GM06990 (cell line): ENCODE measurements around the gene CNN2.
A peak's percentile ranks its signal among the peaks of the same experiment; 100 is the strongest.

Experiments used
- DNase-seq: peaks from one replicate; pipeline ENCODE4 v3.0.0-alpha.2; 2011; ENCODE audit not compliant: insufficient read length; ENCODE audit errors: extremely low read depth
- H3K27me3 ChIP-seq: replicated peaks from 2 replicates; pipeline ENCODE4 v1.6.0; 2011; ENCODE audit warnings: low read length; ENCODE audit not compliant: control insufficient read depth, insufficient read depth
- H3K36me3 ChIP-seq: 2 replicates; pipeline ENCODE4 v1.5.1; 2011; ENCODE audit warnings: low read length; ENCODE audit not compliant: control insufficient read depth, insufficient read depth
- H3K4me3 ChIP-seq: replicated peaks from 2 replicates; pipeline ENCODE4 v1.5.1; 2011; ENCODE audit warnings: low read depth, mild to moderate bottlenecking, control low read depth, low read length
- CTCF ChIP-seq: IDR thresholded peaks from 2 replicates; pipeline ENCODE4 v1.5.1; 2011; ENCODE audit warnings: low read length, control low read depth, mild to moderate bottlenecking, inconsistent platforms; ENCODE audit not compliant: insufficient read depth, poor library complexity, severe bottlenecking

The CNN2 gene

GRCh38 chr19:1063030-1063908 lies 36.9 kb downstream of the CNN2 start:
- TF ChIP-seq CTCF, result no peak
- H3K4me3 ChIP-seq, result no peak overlapping the region

GRCh38 chr19:1063909-1064660 lies 37.7 kb downstream of the CNN2 start:
- H3K36me3 ChIP-seq, result no peaks in the 10 kb centered on the region; the same call in none of the 2 replicates
- no peak for DNase-seq
- H3K4me3 ChIP-seq, result no peak overlapping the region
- no peaks in the 10 kb centered on the region for H3K27me3 ChIP-seq
- no peak for TF ChIP-seq CTCF

More at GRCh38 chr19:1063030-1063908, 36.9 kb downstream of the CNN2 start:
- no peaks in the 10 kb centered on the region; the same call in none of the 2 replicates for H3K36me3 ChIP-seq
- H3K27me3 ChIP-seq, result no peaks in the 10 kb centered on the region
- peak; percentile 79 for DNase-seq

- H3K36me3 ChIP-seq, result no peaks in the 10 kb centered on the region; the same call in none of the 2 replicates
- no peak overlapping the region for H3K4me3 ChIP-seq
- no peaks in the 10 kb centered on the region for H3K27me3 ChIP-seq
- TF ChIP-seq CTCF, result peak; percentile 77
- DNase-seq, result peak; percentile 86
Observed at GRCh38 chr19:1064661-1065605, 38.5 kb downstream of the CNN2 start.

GRCh38 chr19:1065606-1066109 lies 39.2 kb downstream of the CNN2 start:
- no peak overlapping the region for H3K4me3 ChIP-seq
- no peak for TF ChIP-seq CTCF
- no peak for DNase-seq
- no peaks in the 10 kb centered on the region for H3K27me3 ChIP-seq
- H3K36me3 ChIP-seq, result no peaks in the 10 kb centered on the region; the same call in none of the 2 replicates

GRCh38 chr19:1066251-1066747 lies 39.9 kb downstream of the CNN2 start:
- Histone ChIP-seq H3K27me3 (no peaks in the 10 kb centered on the region), H3K36me3 (peaks cover 3% of the 10 kb centered on the region), H3K4me3 (peak overlapping the region; percentile 89)
- TF ChIP-seq CTCF, result no peak
- DNase-seq, result no peak
